ENCODE results near the gene KCNAB1.
"Not testable (repeated sequence)": the region's sequence is repeated elsewhere in the genome, so short reads cannot be mapped to it uniquely, and the experiment has no call there.

The KCNAB1 gene

GRCh38 chr3:156216852-156217251 lies 96.5 kb downstream of the KCNAB1 start:
- no peak for DNase-seq (ENCODE audit: low read depth)
- H3K4me3 ChIP-seq (replicated peaks; ENCODE audit: low read depth, low read length), result no peak overlapping the region
- TF ChIP-seq, protein P1, sequence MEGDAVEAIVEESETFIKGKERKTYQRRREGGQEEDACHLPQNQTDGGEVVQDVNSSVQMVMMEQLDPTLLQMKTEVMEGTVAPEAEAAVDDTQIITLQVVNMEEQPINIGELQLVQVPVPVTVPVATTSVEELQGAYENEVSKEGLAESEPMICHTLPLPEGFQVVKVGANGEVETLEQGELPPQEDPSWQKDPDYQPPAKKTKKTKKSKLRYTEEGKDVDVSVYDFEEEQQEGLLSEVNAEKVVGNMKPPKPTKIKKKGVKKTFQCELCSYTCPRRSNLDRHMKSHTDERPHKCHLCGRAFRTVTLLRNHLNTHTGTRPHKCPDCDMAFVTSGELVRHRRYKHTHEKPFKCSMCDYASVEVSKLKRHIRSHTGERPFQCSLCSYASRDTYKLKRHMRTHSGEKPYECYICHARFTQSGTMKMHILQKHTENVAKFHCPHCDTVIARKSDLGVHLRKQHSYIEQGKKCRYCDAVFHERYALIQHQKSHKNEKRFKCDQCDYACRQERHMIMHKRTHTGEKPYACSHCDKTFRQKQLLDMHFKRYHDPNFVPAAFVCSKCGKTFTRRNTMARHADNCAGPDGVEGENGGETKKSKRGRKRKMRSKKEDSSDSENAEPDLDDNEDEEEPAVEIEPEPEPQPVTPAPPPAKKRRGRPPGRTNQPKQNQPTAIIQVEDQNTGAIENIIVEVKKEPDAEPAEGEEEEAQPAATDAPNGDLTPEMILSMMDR (IDR thresholded peaks at IDR 0.05; ENCODE audit: low read length, missing control alignments), result no peak

DNA sequence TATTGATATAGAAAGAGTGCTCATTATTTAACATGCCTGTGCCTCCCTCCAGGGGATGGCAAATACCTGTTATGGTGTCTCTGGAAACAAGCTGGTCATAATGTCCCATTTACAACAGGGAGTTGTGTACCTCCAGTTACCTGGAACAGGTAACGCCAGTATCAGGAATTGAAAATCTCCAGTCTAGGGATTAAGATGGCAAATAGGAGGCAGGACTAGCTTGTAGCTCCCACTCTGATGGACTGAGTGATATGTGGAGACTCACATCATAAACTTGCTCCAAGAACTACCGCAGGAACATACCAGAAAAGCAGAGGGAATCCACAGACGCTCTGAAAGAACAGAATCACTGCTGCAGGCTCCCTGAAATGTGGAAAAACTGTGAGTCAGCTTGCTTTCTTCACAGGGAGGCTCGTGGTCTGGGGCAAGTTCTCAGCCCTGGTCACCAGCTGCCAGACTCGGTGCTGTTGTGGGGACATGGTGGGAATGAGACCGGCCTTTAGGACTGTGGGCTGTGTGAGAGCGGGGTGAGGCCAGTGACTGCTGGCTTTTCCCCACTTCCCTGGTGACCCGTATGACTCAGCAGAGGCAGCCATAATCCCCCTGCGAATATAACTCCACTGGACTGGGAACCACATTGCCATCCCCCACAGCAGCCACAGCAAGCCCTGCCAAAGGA lies 97.4 kb downstream of the KCNAB1 start:
- DNase-seq (ENCODE audit: low read depth), result no peak
- H3K4me3 ChIP-seq (replicated peaks; ENCODE audit: low read depth, low read length), result no peak overlapping the region
- TF ChIP-seq, protein P1 (IDR thresholded peaks at IDR 0.05; ENCODE audit: low read length, missing control alignments), result no peak

- DNase-seq (ENCODE audit: low read depth), result no peak
- H3K4me3 ChIP-seq (replicated peaks; ENCODE audit: low read depth, low read length), result no peak overlapping the region
- TF ChIP-seq, protein P1 (IDR thresholded peaks at IDR 0.05; ENCODE audit: low read length, missing control alignments), result no peak
These were observed 98.0 kb downstream of the KCNAB1 start for GRCh38 chr3:156218353-156218744.

DNA sequence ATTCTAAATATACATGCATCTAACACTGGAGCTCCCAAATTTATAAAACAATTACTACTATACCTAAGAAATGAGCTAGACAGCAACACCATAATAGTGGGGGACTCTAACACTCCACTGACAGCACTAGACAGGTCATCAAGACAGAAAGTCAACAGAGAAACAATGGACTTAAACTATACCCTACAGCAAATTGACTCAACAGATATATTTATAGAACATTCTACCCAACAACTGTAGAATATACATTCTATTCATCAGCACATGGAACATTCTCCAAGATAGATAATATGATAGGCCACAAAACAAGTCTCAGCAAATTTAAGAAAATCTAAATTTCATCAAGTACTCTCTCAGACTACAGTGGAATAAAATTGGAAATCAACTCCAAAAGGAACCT lies 102.0 kb downstream of the KCNAB1 start:
- not testable (repeated sequence) for DNase-seq (ENCODE audit: low read depth)

GRCh38 chr3:156224046-156224445 lies 103.7 kb downstream of the KCNAB1 start:
- H3K4me3 ChIP-seq (replicated peaks; ENCODE audit: low read depth, low read length); DNase-seq (ENCODE audit: low read depth): not testable (repeated sequence)

More for the DNA sequence above, 102.0 kb downstream of the KCNAB1 start:
- not testable (repeated sequence) for H3K4me3 ChIP-seq (replicated peaks; ENCODE audit: low read depth, low read length)

- H3K4me3 ChIP-seq (replicated peaks; ENCODE audit: low read depth, low read length), result no peak overlapping the region
- no peak for DNase-seq (ENCODE audit: low read depth)
- TF ChIP-seq, protein P1 (IDR thresholded peaks at IDR 0.05; ENCODE audit: low read length, missing control alignments), result no peak
These were observed 106.5 kb downstream of the KCNAB1 start for GRCh38 chr3:156226676-156227420.

GRCh38 chr3:156227704-156228103 lies 107.3 kb downstream of the KCNAB1 start:
- DNase-seq (ENCODE audit: low read depth), result no peak
- TF ChIP-seq, protein P1 (IDR thresholded peaks at IDR 0.05; ENCODE audit: low read length, missing control alignments), result no peak
- no peak overlapping the region for H3K4me3 ChIP-seq (replicated peaks; ENCODE audit: low read depth, low read length)
